Measurements from ENCODE around the gene DARS2.
"Not testable (repeated sequence)": the region's sequence is repeated elsewhere in the genome, so short reads cannot be mapped to it uniquely, and the experiment has no call there.

DARS2 gene, protein sequence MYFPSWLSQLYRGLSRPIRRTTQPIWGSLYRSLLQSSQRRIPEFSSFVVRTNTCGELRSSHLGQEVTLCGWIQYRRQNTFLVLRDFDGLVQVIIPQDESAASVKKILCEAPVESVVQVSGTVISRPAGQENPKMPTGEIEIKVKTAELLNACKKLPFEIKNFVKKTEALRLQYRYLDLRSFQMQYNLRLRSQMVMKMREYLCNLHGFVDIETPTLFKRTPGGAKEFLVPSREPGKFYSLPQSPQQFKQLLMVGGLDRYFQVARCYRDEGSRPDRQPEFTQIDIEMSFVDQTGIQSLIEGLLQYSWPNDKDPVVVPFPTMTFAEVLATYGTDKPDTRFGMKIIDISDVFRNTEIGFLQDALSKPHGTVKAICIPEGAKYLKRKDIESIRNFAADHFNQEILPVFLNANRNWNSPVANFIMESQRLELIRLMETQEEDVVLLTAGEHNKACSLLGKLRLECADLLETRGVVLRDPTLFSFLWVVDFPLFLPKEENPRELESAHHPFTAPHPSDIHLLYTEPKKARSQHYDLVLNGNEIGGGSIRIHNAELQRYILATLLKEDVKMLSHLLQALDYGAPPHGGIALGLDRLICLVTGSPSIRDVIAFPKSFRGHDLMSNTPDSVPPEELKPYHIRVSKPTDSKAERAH

DNA sequence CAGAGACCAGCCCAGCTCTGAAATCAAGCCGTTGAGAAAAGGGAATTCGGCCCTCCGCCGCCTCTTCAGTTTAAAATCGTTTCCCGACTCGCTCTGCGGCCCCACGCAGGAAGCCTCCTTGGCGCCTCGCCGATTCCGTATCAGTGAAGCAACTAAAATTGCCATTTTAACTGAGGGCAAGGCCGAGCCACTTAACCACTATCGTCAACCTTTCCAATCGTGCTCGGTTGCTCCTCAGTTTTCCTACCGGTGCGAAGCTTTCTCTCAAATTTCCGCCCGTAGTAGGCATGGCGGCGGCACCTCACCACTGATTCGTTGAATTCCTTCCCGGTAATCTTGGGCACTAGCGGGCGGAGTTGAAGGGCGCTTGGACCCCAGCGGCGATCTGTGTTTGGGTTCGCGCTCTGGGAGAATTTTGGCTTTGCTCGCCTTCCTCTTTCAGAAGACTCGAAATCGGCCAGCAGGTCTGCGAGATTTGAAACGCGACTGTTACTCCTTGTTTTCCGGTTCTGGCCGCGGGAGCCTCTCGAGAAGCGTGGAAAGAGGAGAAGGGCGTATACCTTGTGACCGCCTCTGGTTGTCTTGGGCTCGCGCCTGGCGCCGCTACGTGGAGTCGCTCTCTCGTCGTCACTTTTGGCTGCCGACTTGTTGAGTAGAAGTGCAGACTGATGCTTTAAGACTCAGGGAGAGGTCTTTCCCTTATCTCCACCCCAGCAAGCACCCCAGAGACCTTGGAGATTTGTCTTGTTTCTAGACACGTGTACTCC, at the start of gene DARS2, which contains the start of gene CENPL:
DARS2 (plus strand) TSS at position 359 of the 767 bp plus-strand sequence. CDS start 557 bp downstream, outside the sequence.
CENPL (minus strand) TSS at position 569 of the 767 bp plus-strand sequence. CDS start 13,584 bp downstream, outside the sequence.
- DNase-seq (ENCODE audit: low read depth in 2 of 2), result peak; percentile 79 to 82

DNA sequence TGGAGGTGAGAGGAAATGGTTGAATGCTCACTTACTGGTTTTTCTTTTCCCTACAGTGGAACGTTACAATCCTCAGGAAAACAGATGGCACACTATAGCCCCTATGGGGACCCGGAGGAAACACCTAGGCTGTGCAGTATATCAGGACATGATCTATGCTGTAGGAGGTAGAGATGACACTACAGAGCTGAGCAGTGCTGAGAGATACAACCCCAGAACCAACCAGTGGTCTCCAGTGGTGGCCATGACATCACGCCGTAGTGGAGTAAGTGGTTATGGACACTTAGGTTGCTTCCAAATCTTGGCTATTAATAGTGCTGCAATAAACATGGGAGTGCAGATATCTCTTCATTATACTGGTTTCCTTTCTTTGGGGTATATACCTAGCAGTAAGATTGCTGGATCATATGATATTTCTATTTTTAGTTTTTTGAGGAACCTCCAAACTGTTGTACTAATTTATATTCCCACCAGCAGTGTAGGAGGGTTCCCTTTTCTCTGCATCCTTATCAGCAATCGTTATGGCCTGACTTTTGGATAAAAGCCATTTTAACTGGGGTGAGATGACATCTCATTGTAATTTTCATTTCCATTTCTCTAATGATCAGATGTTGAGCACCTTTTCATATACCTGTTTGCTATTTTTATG, 48.8 kb upstream of the DARS2 start:
- DNase-seq (ENCODE audit: low read depth in 2 of 2), result no peak

DNA sequence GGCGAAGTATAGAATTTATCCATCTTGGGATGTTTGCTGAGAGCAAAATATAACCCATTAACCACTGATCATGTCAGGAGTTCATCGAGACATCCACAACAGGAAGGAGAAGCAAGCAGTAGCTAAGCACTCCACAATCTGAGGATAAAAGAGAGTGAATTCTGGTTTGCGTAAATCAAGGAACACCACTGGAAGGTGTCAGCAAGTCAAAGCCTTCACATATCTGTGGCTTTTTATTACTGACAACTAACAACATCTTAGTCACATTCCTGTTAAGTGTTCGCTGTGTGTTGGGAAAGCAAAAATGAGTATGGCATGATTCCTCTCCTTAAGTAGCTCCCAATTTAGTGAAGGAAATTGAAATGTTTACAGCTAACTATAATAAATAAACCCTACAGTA, 44.5 kb upstream of the DARS2 start:
- DNase-seq (ENCODE audit: low read depth in 2 of 2), result no peak

DNA sequence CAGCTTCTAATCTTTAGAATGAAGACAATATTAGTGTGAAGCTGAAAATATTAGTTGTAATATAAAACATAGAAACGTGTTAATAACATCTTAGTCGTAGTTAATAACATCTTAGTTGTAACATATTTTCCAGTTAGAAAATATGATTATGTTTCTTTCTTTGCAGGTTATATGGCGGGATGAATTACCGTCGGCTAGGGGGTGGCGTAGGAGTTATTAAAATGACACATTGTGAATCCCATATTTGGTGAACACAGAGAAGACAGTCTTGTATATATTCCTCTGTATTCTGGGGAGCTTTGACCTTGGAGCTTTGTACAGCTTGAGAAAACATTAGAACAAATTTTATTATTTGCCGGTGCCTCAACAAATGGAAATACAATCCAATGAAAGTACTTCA, 39.5 kb upstream of the DARS2 start:
- DNase-seq (ENCODE audit: low read depth in 2 of 2), result no peak

DNA sequence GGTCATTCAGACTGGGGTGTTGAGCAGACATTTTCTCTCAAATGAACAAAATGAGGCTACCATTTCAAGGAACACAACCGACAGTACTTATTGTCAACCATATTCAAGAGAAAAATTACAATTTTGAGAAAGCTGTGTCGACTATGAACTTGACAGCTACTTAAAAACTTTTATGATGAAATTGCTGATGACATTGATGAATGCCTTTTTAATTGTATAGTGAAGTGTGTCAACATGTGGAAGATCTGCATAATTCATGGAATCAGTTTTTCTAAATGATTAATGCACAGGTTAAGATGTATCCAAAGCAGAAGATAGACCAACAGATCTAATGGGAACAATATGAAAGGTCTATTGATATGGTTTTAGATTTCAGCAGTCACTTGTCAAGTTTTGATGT, 34.6 kb upstream of the DARS2 start:
- DNase-seq (ENCODE audit: low read depth in 2 of 2), result no peak

DNA sequence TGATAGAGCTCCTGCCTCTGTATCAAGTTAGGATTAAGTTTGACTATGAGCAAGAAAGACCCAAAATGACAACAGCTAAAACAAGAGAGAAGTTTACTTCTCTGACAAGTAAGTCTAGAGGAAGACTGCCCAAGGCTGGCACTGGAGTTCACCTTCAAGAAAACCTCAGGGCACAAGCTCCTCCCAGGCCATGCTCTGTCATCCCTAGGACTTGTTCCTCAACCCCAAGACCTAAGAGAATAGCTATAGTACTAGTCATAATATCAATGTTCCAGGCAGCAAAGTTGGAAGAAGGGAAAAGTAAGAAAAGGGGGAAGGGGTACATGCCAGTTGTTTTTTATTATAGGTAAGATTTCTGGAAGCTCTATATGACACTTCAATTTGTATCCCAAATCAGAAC, 26.4 kb upstream of the DARS2 start:
- DNase-seq (ENCODE audit: low read depth in 2 of 2), result no peak

DNA sequence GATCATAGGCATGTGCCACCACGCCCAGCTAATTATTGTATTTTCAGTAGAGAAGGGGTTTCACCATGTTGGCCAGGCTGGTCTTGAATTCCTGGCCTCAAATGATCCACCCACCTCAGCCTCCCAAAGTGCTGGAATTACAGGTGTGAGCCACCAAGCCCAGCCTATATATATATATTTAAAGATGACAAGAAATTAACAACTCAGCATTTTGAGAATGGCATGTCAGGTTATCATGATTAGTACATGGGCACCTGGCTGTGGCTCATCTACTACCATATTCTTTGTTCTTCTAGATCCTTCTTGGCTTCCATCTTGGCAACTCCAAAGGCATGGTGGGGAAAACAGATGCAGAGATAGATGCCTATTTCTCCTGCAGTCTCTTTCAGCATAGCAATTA, 24.5 kb upstream of the DARS2 start:
- not testable (repeated sequence) for DNase-seq (ENCODE audit: low read depth in 2 of 2)

DNA sequence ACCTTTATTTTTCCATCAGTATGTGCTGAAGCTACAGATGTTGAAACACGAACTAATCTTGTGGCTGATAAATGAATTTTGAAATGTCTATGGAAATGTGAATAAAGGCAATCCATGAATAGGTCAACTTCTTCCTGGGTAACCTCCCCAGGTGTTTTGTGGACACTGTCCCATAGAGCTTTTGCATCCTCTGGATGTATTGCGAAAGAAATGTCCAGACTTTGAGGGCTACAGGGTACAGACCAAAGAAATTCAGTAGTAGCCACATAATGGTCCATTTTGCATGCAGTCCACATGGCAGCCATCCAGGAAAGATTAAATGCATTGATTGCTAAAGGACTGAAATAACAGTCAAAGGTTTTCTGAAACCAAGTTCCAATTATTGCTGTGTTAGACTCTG, 21.5 kb upstream of the DARS2 start:
- no peak for DNase-seq (ENCODE audit: low read depth in 2 of 2)

DNA sequence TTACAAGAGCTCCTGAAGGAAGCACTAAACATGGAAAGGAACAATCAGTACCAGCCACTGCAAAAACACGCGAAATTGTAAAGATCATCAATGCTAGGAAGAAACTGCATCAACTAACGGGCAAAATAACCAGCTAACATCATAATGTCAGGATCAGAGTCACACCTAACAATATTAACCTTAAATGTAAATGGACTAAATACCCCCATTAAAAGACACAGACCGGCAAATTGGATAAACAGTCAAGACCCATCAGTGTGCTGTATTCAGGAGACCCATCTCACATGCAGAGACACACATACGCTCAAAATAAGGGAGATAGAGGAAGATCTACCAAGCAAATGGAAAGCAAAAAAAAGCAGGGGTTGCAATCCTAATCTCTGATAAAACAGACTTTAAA, 10.8 kb upstream of the DARS2 start:
- not testable (repeated sequence) for DNase-seq (ENCODE audit: low read depth in 2 of 2)

DNA sequence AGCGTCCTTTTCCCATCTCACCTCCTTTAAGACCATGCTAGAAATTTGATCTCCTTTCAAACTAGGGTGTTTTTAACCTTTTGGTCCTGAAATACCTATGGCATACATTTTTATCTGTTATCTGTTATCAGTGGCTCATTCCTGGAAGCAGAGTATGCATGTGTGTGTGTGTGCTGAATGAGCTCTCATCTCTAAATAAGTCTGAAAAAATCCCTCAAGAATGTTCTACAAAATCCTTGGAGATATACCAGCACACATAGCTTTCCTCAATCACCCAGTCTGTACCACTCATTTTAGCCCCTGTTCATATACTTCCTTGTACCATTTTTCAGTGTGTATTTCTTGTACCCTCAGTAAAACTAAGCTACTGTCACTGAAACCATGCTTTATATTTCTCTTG, 6.0 kb upstream of the DARS2 start:
- DNase-seq (ENCODE audit: low read depth in 2 of 2), result no peak

DNA sequence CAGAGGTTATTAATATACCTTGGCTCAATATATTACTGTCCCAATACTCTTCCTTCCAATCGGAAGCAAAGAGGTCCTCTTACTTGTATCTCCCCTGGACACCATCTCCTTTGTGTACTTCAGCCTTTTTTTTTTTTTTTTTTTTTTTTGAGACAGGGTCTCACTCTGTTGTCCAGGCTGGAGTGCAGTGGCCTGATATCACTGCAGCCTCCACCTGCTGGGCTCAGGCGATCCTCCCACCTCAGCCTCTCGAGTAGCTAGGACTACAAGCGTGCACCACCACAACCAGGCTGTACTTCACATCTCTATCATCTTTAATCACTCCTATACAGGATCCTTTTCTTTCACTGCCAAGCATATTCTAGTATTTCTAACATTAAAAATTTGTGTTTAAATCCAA, 2.8 kb upstream of the DARS2 start:
- DNase-seq (ENCODE audit: low read depth in 2 of 2), result no peak

DNA sequence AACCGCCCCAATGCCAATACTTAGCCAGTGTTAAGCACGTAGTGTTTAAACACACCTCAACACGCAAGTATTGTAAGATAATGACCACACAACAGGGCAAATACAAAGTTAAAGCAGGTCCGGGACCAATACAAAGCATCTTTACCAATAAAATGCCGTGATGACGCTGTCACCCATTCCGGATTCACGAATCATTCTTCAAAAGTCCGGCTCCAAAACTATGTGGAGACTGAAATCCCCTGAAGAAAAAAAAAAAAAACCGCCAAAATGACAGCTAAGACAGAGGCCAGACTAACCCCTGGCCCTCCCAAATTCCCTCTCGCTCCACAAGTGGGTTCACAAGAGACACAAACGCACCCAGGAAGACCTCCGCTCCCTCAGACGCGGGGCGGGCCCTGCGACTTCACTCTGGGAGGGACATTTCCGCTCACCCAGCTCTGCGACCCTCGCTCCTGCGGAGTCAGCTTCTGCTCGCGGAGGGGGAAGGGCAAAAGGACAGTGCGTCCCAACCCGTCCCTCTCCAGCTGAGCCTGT, 625 bp upstream of the DARS2 start:
- no peak for DNase-seq (ENCODE audit: low read depth in 2 of 2)

DNA sequence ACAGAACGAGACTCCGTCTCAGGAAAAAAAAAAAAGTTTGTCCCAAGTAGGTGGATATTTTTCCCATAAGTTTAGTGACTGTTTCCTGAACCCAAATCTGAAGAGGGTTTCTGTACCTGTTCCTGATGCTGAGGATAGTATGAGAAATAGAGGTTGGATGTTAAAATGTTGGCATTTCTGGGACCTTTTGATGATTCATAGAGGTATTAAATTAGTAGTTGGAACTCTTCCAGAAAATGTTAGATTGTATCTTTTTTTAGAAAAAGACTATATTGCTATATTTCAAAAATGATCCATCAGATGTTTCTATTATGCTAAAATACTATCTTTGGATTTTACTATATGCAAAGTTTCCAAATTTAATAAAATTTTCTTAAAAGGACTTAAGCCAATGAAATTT, 3.1 kb downstream of the DARS2 start:
- no peak for DNase-seq (ENCODE audit: low read depth in 2 of 2)

DNA sequence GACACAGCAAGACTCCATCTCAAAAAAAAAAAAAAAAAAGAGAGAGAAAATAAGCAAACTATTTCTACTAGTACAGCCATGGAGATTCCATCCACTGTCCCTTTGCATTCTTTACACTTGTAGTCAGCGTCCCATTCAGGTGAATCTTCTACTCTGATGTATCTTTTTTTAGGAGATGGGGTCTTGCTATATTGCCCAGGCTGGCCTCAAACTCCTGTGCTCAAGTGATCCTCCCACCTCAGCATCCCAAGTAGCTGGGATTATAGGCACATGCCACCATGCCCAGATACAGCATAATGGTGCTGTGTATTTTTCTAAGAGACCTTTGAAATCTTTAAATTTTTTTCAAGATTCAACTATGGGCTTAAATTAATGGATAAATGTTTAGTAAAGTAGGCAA, 8.3 kb downstream of the DARS2 start:
- no peak for DNase-seq (ENCODE audit: low read depth in 2 of 2)

DNA sequence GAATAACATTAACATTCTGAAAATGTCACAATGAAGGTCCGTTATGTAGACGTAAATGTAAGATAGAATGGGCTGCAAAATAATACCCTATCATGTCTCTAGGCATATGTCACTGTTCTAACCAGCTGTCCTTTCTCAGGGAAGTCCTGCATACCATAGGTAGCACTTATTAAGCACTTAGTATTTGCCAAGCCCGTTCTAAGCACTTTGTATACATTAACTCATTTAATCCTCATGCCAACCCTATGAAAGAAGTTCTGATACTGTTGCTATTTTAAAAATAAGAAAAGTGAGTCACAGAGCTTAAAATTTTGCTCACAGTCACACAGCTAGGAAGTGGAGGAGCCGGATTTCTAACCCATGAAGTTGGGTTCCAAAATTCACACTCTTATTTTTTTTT, 27.6 kb downstream of the DARS2 start:
- DNase-seq (ENCODE audit: low read depth in 2 of 2), result no peak

DNA sequence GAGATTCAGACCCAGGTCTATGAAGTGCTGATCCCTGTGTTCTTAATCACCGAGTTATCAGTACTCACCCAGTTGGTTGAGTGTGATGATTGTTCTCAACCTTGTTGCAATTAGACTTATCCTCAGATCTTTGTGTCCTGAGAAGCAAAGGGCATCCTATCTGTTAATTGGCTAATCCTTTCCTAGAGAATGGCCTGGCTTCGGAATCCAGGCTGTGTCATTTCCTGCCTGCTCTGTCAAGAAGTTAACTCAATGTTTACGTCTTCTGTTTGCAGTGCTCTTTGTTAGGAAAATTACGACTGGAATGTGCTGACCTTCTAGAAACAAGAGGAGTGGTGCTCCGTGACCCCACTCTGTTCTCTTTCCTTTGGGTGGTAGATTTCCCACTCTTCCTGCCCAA, 28.6 kb downstream of the DARS2 start:
- no peak for DNase-seq (ENCODE audit: low read depth in 2 of 2)

DNA sequence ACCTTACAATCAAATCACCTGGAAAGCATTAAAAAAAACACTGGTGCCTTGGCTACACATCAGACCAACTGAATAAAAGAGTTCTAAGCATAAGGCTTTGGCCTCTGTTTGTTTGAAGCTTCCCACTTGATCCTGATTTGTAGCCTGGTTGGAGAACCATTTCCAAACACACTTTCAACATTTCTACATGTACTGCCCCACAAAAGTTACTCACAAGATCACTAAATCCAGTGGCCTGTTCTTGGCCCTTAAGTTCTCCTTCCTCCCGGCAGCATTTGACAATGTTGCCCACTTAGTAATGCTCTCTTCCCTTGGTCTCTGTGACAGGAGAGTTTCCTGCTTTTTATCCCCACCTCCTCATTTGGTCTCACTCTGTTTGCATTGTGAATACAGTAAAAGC, 31.5 kb downstream of the DARS2 start:
- no peak for DNase-seq (ENCODE audit: low read depth in 2 of 2)

DNA sequence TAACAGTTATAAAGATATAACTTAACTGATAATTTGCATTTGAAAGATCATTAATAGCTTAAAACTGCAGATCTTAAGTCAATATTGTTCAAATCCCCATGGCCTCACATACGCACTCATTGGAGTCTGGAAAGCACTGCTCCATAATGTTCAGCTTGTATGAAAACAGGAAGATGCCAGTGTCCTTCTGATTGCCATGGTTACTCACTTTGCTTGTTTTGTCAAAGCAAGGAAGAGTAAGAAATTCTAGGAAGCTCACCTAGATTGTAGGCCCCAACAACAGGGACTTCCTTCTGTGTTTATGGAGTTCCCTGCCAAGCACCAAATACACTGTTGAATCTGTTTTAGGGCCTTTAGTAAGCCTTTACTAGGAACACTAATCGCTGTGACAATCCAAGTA, 32.4 kb downstream of the DARS2 start:
- DNase-seq (ENCODE audit: low read depth in 2 of 2), result no peak

DNA sequence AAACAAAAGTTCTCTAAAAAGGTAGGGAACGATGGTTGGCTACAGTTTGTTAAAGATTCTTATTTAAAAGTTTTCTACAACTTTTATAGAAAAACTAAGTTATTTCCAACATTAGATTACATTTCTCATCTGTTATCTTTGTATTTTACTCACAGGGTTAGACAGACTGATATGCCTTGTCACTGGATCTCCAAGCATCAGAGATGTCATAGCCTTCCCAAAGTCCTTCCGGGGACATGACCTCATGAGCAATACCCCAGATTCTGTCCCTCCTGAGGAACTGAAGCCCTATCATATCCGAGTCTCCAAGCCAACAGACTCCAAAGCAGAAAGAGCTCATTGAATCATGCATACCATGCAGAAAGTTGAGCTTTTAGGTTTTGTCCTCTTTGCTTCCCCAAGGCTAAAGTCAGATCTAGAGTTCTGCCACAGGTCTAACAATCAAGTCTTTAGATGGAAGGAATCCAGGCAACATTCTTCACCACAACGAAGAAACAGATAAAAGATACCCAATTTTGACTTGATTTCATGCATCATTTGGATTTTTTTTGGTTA, 33.0 kb downstream of the DARS2 start:
- no peak for DNase-seq (ENCODE audit: low read depth in 2 of 2)

DNA sequence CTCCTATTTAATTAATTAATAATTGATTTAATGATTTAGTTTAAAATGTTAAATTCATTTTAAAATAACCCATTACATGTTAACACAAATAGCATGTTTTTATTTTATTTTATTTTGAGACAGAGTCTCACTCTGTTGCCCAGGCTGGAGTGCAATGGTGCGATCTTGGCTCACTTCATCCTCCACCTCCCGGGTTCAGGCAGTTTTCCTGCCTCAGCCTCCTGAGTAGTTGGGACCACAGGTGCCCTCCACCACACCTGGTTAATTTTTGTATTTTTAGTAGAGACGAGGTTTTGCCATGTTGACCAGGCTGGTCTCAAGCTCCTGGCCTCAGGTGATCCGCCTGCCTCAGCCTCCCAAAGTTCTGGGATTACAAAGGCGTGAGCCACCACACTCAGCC, 35.1 kb downstream of the DARS2 start:
- DNase-seq (ENCODE audit: low read depth in 2 of 2), result not testable (repeated sequence)

DNA sequence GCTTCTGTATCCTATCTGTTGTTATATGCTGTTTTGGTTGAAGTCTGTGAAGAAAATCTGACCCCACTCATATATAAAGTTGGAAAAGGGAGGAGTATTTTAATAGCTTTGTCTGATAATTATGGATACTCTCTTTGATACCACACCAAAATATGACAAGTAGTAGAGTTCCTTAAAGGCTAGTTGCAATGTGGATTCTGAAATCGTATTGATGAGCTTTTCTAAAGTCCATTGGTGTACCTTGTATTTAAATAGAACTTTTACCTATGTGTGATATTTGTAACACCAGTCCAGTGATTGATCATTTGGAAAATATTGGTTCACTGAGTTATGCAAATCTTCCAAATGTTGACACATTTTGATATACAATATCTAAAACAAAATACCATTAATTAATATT, 35.6 kb downstream of the DARS2 start:
- DNase-seq (ENCODE audit: low read depth in 2 of 2), result no peak
